ENCODE data around the gene CFAP300. TPM values are rescaled to one million over a fixed set of nuclear protein-coding genes. Genes with fewer than 3 reads are reported as not detected.
A peak's percentile ranks its signal among the peaks of the same experiment; 100 is the strongest.

Gene CFAP300
- total and polyA plus RNA-seq, 8 donors = 0.32 to 1.4 (median 0.72) TPM

DNA sequence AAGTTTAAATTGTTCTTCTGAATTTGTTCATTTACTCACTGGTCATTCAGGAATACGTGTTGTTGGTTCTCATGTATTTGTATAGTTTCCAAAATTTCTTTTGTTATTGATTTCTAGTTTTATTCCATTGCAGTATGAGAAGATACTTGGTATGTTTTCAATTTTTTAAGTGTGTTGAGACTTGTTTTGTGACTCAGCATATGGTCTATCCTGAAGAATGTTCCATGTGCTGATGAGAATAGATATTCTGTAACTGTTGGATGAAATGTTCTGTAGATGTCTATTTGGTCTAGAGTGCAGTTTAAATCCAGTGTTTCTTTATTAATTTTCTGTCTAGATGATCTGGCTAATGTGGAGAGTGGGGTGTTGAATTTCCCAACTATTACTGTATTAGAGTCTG is 23.5 kb downstream of the CFAP300 start:
- H3K27me3 ChIP-seq = no peaks in the 10 kb centered on the region
- ATAC-seq (no peak), DNase-seq (no peak), FAIRE-seq (no peak)
- intact Hi-C loops (cut with DNase I) = no loop called here
- no peaks in the 10 kb centered on the region for H3K4me1 ChIP-seq
- no peaks in the 10 kb centered on the region for H3K9me3 ChIP-seq
- no peak overlapping the region for H3K27ac ChIP-seq
- H3K4me3 ChIP-seq = no peak overlapping the region
- no peaks in the 10 kb centered on the region for H3K36me3 ChIP-seq
- 0 to 44% methylated on average over 1 of the region's 1 CpG for WGBS, 2 donors
- no peak for TF ChIP-seq CTCF (IDR thresholded peaks at IDR 0.05)

GRCh38 chr11:102071497-102072472 is 24.5 kb downstream of the CFAP300 start:
- Histone ChIP-seq H3K4me1 (no peaks in the 10 kb centered on the region), H3K4me3 (no peak overlapping the region), H3K36me3 (no peaks in the 10 kb centered on the region), H3K27ac (no peak overlapping the region), H3K9me3 (no peaks in the 10 kb centered on the region), H3K27me3 (no peaks in the 10 kb centered on the region)
- ATAC-seq = no peak
- intact Hi-C loops (cut with DNase I) = no loop called here
- no peak for TF ChIP-seq CTCF (IDR thresholded peaks at IDR 0.05)
- 32 to 49% methylated on average over 1 of the region's 1 CpG for whole genome bisulfite sequencing, 2 donors
- no peak for DNase-seq
- FAIRE-seq = no peak

- no peak for TF ChIP-seq CTCF (IDR thresholded peaks at IDR 0.05)
- intact Hi-C loops (cut with DNase I) = no loop called here
These were observed 26.0 kb downstream of the CFAP300 start for GRCh38 chr11:102073253-102073652.

DNA sequence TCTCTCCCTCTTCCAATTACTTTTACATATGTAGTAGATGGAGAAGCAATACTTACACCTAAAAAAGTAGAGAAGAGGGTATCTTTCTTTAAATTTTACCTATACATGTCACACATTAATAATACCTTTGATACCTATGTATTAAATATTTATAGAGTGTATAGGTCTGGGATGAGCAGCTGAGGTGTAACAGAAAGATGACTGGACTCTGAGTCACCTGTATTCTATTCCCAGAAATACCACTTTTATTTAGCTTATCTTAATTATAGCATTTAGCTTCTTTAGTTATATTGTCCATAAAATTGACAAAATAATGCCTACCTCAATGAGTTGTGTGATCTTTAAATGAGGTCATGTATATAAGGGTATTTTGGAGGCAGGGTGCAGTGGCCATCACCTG is 32.4 kb downstream of the CFAP300 start:
- Histone ChIP-seq H3K27ac (no peak overlapping the region), H3K36me3 (no peaks in the 10 kb centered on the region), H3K4me1 (no peaks in the 10 kb centered on the region), H3K27me3 (no peaks in the 10 kb centered on the region), H3K4me3 (no peak overlapping the region), H3K9me3 (no peaks in the 10 kb centered on the region)
- no peak for ATAC-seq
- no peak for DNase-seq
- no peak for FAIRE-seq
- no peak for TF ChIP-seq CTCF (IDR thresholded peaks at IDR 0.05)
- intact Hi-C loops (cut with DNase I) = no loop called here

More at GRCh38 chr11:102073253-102073652, 26.0 kb downstream of the CFAP300 start:
- H3K27me3 ChIP-seq = no peaks in the 10 kb centered on the region
- FAIRE-seq (no peak), DNase-seq (peak in 1 of 6 donors; percentile 40), ATAC-seq (no peak)
- H3K36me3 ChIP-seq = no peaks in the 10 kb centered on the region
- H3K9me3 ChIP-seq = no peaks in the 10 kb centered on the region
- H3K4me3 ChIP-seq = no peak overlapping the region
- no peaks in the 10 kb centered on the region for H3K4me1 ChIP-seq
- 85 to 93% methylated on average over 1 to 2 of the region's 2 CpGs for WGBS, 2 donors
- H3K27ac ChIP-seq = no peak overlapping the region

GRCh38 chr11:102081313-102081712 is 34.1 kb downstream of the CFAP300 start:
- intact Hi-C loops (cut with DNase I) = no loop called here
- H3K4me3 ChIP-seq = no peak overlapping the region
- no peak for ATAC-seq
- 83 to 92% methylated on average over 7 of the region's 7 CpGs for WGBS, 2 donors
- no peaks in the 10 kb centered on the region for H3K9me3 ChIP-seq
- TF ChIP-seq CTCF (IDR thresholded peaks at IDR 0.05) = no peak
- H3K27me3 ChIP-seq = no peaks in the 10 kb centered on the region
- no peak overlapping the region for H3K27ac ChIP-seq
- no peaks in the 10 kb centered on the region for H3K36me3 ChIP-seq
- FAIRE-seq = no peak
- H3K4me1 ChIP-seq = no peaks in the 10 kb centered on the region
- no peak for DNase-seq

Data from pancreas (tissue), 10 donors.